HEK293 (cell line): ENCODE measurements around the gene CUEDC1.

Experiments used
- MYNN ChIP-seq: fragments of 450-650 bp; formaldehyde crosslinking; IDR thresholded peaks from 2 replicates; pipeline ENCODE4 v1.5.1; 2016; ENCODE audit warnings: missing biosample characterization, missing genetic modification characterization, borderline replicate concordance
- ZNF24 ChIP-seq: fragments of 450-650 bp; formaldehyde crosslinking; IDR thresholded peaks from 2 replicates; pipeline ENCODE4 v1.5.1; 2016; ENCODE audit warnings: missing biosample characterization, missing genetic modification characterization
- ZNF274 ChIP-seq, 2 experiments: fragments of 200-500 bp in 1 of 2; fragments of 450-650 bp in 1 of 2; sonication (Bioruptor generic) in 1 of 2; formaldehyde crosslinking in 1 of 2; IDR thresholded peaks; 2 replicates each; pipeline versions ENCODE4 v1.5.1 to v1.6.1; 2014 to 2016; ENCODE audit warnings: borderline replicate concordance in 1 of 2, inconsistent platforms in 1 of 2, low read length in 1 of 2, missing biosample characterization in 1 of 2, missing genetic modification characterization in 1 of 2
- ZNF707 ChIP-seq: fragments of 450-650 bp; formaldehyde crosslinking; IDR thresholded peaks from 2 replicates; pipeline ENCODE4 v1.5.1; 2016; ENCODE audit warnings: missing biosample characterization, missing genetic modification characterization
- TF ChIP-seq, protein P1 (sequence below): fragments of 450-650 bp; formaldehyde crosslinking; conservative IDR thresholded peaks from 2 replicates; pipeline ENCODE4 v1.5.1; 2016; ENCODE audit warnings: low read depth, missing biosample characterization, missing genetic modification characterization
- TF ChIP-seq, protein P2 (sequence below): fragments of 450-650 bp; formaldehyde crosslinking; IDR thresholded peaks from 2 replicates; pipeline ENCODE4 v1.5.1; 2016; ENCODE audit warnings: missing biosample characterization, missing genetic modification characterization
- TF ChIP-seq, protein P3 (sequence below): fragments of 450-650 bp; formaldehyde crosslinking; IDR thresholded peaks from 2 replicates; pipeline ENCODE4 v1.5.1; 2016; ENCODE audit warnings: missing biosample characterization, missing genetic modification characterization

DNA sequence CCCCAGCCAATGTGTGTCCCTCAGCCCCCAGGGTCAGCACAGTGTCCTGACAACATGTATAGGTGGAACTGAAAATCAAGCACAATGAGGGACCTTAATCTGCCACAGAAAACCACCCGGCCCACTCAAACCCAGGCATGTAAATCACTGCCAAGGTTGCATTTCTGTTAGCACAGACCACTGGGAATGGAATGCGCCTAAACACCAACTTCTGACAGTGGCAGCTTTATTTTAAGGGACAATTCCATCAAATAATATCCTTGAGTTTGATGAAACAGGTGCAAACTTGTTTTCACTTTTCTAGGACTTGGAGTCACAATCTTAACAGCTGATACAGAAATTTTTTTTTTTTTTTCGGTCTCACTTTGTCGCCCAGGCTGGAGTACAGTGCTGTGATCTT, 68.1 kb downstream of the CUEDC1 start:
- TF ChIP-seq, protein P1, sequence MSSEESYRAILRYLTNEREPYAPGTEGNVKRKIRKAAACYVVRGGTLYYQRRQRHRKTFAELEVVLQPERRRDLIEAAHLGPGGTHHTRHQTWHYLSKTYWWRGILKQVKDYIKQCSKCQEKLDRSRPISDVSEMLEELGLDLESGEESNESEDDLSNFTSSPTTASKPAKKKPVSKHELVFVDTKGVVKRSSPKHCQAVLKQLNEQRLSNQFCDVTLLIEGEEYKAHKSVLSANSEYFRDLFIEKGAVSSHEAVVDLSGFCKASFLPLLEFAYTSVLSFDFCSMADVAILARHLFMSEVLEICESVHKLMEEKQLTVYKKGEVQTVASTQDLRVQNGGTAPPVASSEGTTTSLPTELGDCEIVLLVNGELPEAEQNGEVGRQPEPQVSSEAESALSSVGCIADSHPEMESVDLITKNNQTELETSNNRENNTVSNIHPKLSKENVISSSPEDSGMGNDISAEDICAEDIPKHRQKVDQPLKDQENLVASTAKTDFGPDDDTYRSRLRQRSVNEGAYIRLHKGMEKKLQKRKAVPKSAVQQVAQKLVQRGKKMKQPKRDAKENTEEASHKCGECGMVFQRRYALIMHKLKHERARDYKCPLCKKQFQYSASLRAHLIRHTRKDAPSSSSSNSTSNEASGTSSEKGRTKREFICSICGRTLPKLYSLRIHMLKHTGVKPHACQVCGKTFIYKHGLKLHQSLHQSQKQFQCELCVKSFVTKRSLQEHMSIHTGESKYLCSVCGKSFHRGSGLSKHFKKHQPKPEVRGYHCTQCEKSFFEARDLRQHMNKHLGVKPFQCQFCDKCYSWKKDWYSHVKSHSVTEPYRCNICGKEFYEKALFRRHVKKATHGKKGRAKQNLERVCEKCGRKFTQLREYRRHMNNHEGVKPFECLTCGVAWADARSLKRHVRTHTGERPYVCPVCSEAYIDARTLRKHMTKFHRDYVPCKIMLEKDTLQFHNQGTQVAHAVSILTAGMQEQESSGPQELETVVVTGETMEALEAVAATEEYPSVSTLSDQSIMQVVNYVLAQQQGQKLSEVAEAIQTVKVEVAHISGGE = no peak
- TF ChIP-seq, protein P2, sequence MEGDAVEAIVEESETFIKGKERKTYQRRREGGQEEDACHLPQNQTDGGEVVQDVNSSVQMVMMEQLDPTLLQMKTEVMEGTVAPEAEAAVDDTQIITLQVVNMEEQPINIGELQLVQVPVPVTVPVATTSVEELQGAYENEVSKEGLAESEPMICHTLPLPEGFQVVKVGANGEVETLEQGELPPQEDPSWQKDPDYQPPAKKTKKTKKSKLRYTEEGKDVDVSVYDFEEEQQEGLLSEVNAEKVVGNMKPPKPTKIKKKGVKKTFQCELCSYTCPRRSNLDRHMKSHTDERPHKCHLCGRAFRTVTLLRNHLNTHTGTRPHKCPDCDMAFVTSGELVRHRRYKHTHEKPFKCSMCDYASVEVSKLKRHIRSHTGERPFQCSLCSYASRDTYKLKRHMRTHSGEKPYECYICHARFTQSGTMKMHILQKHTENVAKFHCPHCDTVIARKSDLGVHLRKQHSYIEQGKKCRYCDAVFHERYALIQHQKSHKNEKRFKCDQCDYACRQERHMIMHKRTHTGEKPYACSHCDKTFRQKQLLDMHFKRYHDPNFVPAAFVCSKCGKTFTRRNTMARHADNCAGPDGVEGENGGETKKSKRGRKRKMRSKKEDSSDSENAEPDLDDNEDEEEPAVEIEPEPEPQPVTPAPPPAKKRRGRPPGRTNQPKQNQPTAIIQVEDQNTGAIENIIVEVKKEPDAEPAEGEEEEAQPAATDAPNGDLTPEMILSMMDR = no peak
- no peak for TF ChIP-seq ZNF24 (tag by site-specific recombination)
- TF ChIP-seq ZNF274 (IDR thresholded peaks at IDR 0.05; ENCODE audit: low read length) = no peak
- no peak for TF ChIP-seq ZNF274 (tag by site-specific recombination; IDR thresholded peaks at IDR 0.05; ENCODE audit: borderline replicate concordance)
- TF ChIP-seq, protein P3, sequence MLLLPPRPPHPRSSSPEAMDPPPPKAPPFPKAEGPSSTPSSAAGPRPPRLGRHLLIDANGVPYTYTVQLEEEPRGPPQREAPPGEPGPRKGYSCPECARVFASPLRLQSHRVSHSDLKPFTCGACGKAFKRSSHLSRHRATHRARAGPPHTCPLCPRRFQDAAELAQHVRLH (tag by site-specific recombination) = no peak
- no peak for TF ChIP-seq ZNF707 (tag by site-specific recombination)
- TF ChIP-seq MYNN = no peak
